ENCODE results near the gene CAB39.

CAB39 gene

GRCh38 chr2:230809677-230810251 lies 97.1 kb downstream of the CAB39 start:
- no peak overlapping the region for H2AFZ ChIP-seq (ENCODE audit: low read depth, low read length)
- peaks cover 28% of the 10 kb centered on the region for H3K36me3 ChIP-seq (ENCODE audit: insufficient read depth, low read length)
- H3K27me3 ChIP-seq (ENCODE audit: insufficient read depth, low read length), result no peaks in the 10 kb centered on the region
- H3K4me3 ChIP-seq (ENCODE audit: low read length), result no peak overlapping the region
- H3K4me1 ChIP-seq (ENCODE audit: insufficient read depth, low read length), result no peaks in the 10 kb centered on the region
- H3K9me3 ChIP-seq (ENCODE audit: low read length), result no peaks in the 10 kb centered on the region

DNA sequence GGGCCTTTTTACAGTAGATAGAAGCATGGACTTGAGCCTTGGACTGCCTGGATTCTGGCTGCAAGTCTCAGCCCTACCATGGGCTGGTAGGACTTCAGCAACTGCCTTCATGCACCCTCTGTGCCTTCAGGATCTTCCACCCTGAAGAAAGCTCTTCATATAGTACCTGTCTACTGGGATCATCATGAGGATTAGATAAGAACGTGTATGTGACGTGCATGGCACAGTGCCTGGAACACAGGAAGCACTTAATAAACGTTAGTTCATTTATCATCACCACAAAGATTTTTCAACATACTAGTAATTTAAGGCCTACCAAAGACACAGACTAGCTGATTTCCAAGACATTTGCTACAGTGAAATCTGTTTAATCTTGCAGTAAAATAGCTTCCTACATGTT lies 98.9 kb downstream of the CAB39 start:
- H2AFZ ChIP-seq (ENCODE audit: low read depth, low read length), result no peak overlapping the region
- H3K4me3 ChIP-seq (ENCODE audit: low read length), result no peak overlapping the region
- no peaks in the 10 kb centered on the region for H3K4me1 ChIP-seq (ENCODE audit: insufficient read depth, low read length)
- no peaks in the 10 kb centered on the region for H3K9me3 ChIP-seq (ENCODE audit: low read length)
- H3K36me3 ChIP-seq (ENCODE audit: insufficient read depth, low read length), result peaks cover 25% of the 10 kb centered on the region
- no peaks in the 10 kb centered on the region for H3K27me3 ChIP-seq (ENCODE audit: insufficient read depth, low read length)

- Histone ChIP-seq H3K4me3 (ENCODE audit: low read length) (no peak overlapping the region), H3K36me3 (ENCODE audit: insufficient read depth, low read length) (peaks cover 29% of the 10 kb centered on the region), H2AFZ (ENCODE audit: low read depth, low read length) (no peak overlapping the region), H3K9me3 (ENCODE audit: low read length) (no peaks in the 10 kb centered on the region), H3K27me3 (ENCODE audit: insufficient read depth, low read length) (no peaks in the 10 kb centered on the region), H3K4me1 (ENCODE audit: insufficient read depth, low read length) (no peaks in the 10 kb centered on the region)
These were observed 99.4 kb downstream of the CAB39 start for GRCh38 chr2:230812033-230812432.

DNA sequence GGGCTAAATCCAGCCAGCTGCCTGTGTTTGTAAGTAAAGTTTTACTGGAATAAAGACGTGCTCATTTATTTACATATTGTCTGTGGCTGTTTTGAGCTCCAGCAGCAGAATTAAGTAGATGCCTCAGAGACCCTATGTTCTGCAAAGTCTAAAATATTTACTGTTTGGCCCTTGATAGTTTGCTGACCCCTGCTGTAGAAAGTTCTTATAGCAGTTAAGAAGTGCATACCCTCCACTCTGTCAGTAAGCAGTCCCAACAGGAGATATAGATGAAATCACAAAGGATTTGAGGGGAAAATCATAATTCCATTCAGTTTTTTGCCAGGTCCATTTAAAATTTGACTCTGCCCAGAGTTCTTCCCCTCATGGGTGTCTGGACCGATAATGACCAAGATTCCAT lies 102.0 kb downstream of the CAB39 start:
- Histone ChIP-seq H3K9me3 (ENCODE audit: low read length) (no peaks in the 10 kb centered on the region), H3K36me3 (ENCODE audit: insufficient read depth, low read length) (peaks cover 43% of the 10 kb centered on the region), H3K4me3 (ENCODE audit: low read length) (no peak overlapping the region), H3K4me1 (ENCODE audit: insufficient read depth, low read length) (no peaks in the 10 kb centered on the region), H2AFZ (ENCODE audit: low read depth, low read length) (no peak overlapping the region), H3K27me3 (ENCODE audit: insufficient read depth, low read length) (no peaks in the 10 kb centered on the region)

- H3K27me3 ChIP-seq (ENCODE audit: insufficient read depth, low read length), result no peaks in the 10 kb centered on the region
- H3K9me3 ChIP-seq (ENCODE audit: low read length), result no peaks in the 10 kb centered on the region
- H3K4me1 ChIP-seq (ENCODE audit: insufficient read depth, low read length), result no peaks in the 10 kb centered on the region
- no peak overlapping the region for H2AFZ ChIP-seq (ENCODE audit: low read depth, low read length)
- peaks cover 43% of the 10 kb centered on the region for H3K36me3 ChIP-seq (ENCODE audit: insufficient read depth, low read length)
- no peak overlapping the region for H3K4me3 ChIP-seq (ENCODE audit: low read length)
These were observed 102.4 kb downstream of the CAB39 start for GRCh38 chr2:230815088-230815487.

- Histone ChIP-seq H3K36me3 (ENCODE audit: insufficient read depth, low read length) (peaks cover 29% of the 10 kb centered on the region), H3K9me3 (ENCODE audit: low read length) (no peaks in the 10 kb centered on the region)
These were observed 104.1 kb downstream of the CAB39 start for GRCh38 chr2:230816735-230817134.

GRCh38 chr2:230819433-230819832 lies 106.8 kb downstream of the CAB39 start:
- Histone ChIP-seq H3K27me3 (ENCODE audit: insufficient read depth, low read length) (no peaks in the 10 kb centered on the region), H3K4me1 (ENCODE audit: insufficient read depth, low read length) (no peaks in the 10 kb centered on the region), H3K36me3 (ENCODE audit: insufficient read depth, low read length) (peaks cover 19% of the 10 kb centered on the region), H2AFZ (ENCODE audit: low read depth, low read length) (no peak overlapping the region), H3K9me3 (ENCODE audit: low read length) (no peaks in the 10 kb centered on the region), H3K4me3 (ENCODE audit: low read length) (no peak overlapping the region)

More at GRCh38 chr2:230816735-230817134, 104.1 kb downstream of the CAB39 start:
- H3K4me1 ChIP-seq (ENCODE audit: insufficient read depth, low read length), result no peaks in the 10 kb centered on the region
- no peak overlapping the region for H2AFZ ChIP-seq (ENCODE audit: low read depth, low read length)
- no peaks in the 10 kb centered on the region for H3K27me3 ChIP-seq (ENCODE audit: insufficient read depth, low read length)
- H3K4me3 ChIP-seq (ENCODE audit: low read length), result no peak overlapping the region

DNA sequence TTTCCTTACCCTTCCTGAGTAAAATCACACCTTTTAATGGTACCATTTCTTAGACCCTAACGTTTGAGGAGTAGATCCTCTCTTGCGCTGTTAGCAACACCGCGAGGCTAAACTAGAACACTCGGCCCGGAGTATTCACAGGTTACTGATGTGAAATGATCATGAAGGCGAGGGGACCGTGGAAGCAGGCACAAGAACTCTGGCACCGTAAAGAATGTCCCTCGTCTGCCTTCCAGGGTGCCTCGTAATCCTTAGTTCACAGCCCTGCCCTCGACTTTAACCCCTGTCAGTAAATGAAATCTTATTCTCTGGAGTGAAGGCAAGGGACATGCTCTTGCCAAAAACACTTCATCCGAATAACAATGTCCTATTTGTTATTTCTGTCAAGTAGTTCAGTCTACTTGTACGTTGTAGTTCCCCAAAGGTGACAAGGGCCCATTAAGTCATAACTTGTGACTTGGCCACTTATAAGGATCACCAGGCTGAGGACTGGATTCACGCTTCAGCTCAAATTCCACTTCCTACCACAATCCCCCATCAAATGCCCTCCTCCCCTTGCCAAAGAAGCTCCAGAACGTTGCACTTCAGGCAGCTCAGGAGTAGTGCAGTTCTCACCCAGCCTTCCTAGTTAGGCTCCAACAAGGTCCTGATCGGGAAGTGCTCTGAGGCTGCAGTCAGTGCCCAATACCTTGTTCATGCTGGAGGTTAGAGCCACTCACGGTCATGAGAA lies 108.8 kb downstream of the CAB39 start:
- H2AFZ ChIP-seq (ENCODE audit: low read depth, low read length), result no peak overlapping the region
- no peak overlapping the region for H3K4me3 ChIP-seq (ENCODE audit: low read length)
- no peaks in the 10 kb centered on the region for H3K4me1 ChIP-seq (ENCODE audit: insufficient read depth, low read length)
- peaks cover 18% of the 10 kb centered on the region for H3K36me3 ChIP-seq (ENCODE audit: insufficient read depth, low read length)
- H3K27me3 ChIP-seq (ENCODE audit: insufficient read depth, low read length), result no peaks in the 10 kb centered on the region
- no peaks in the 10 kb centered on the region for H3K9me3 ChIP-seq (ENCODE audit: low read length)

GRCh38 chr2:230821991-230822520 lies 109.4 kb downstream of the CAB39 start:
- Histone ChIP-seq H3K4me1 (ENCODE audit: insufficient read depth, low read length) (no peaks in the 10 kb centered on the region), H3K4me3 (ENCODE audit: low read length) (no peak overlapping the region), H3K27me3 (ENCODE audit: insufficient read depth, low read length) (no peaks in the 10 kb centered on the region), H3K36me3 (ENCODE audit: insufficient read depth, low read length) (peaks cover 14% of the 10 kb centered on the region), H3K9me3 (ENCODE audit: low read length) (no peaks in the 10 kb centered on the region), H2AFZ (ENCODE audit: low read depth, low read length) (no peak overlapping the region)

- no peak overlapping the region for H2AFZ ChIP-seq (ENCODE audit: low read depth, low read length)
- no peaks in the 10 kb centered on the region for H3K9me3 ChIP-seq (ENCODE audit: low read length)
- no peaks in the 10 kb centered on the region for H3K27me3 ChIP-seq (ENCODE audit: insufficient read depth, low read length)
- H3K4me3 ChIP-seq (ENCODE audit: low read length), result no peak overlapping the region
- H3K4me1 ChIP-seq (ENCODE audit: insufficient read depth, low read length), result no peaks in the 10 kb centered on the region
- H3K36me3 ChIP-seq (ENCODE audit: insufficient read depth, low read length), result peaks cover 7% of the 10 kb centered on the region
These were observed 110.8 kb downstream of the CAB39 start for GRCh38 chr2:230823264-230823964.

DNA sequence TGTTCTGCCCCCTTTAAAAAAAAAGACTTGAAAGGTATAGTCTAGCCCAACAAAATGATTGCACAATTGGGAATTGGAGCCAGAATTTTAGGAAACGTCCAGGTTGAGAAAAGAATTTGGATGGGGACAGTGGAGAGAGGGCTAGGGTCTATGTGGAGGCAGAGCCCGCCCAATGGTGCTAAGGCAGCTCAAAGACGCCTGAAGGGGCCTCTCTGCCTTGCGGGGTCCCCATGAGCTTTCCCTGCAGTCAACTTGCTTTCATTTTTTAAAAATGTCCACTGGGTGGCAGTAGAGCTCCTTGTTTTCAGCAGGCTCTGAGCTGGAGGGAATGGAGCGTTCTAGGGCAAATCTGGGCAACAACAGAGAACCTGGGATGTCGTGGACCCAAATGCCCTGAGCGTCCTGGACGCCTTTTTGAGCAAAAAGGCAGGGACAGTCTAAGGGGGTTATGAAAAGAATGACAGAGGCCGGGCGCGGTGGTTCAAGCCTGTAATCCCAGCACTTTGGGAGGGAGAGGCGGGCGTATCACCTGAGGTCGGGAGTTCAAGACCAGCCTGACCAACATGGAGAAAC lies 111.8 kb downstream of the CAB39 start:
- Histone ChIP-seq H3K36me3 (ENCODE audit: insufficient read depth, low read length) (no peaks in the 10 kb centered on the region), H3K27me3 (ENCODE audit: insufficient read depth, low read length) (no peaks in the 10 kb centered on the region), H3K4me3 (ENCODE audit: low read length) (no peak overlapping the region), H3K9me3 (ENCODE audit: low read length) (peaks cover 4% of the 10 kb centered on the region), H2AFZ (ENCODE audit: low read depth, low read length) (no peak overlapping the region), H3K4me1 (ENCODE audit: insufficient read depth, low read length) (no peaks in the 10 kb centered on the region)

- Histone ChIP-seq H3K4me1 (ENCODE audit: insufficient read depth, low read length) (no peaks in the 10 kb centered on the region), H3K27me3 (ENCODE audit: insufficient read depth, low read length) (no peaks in the 10 kb centered on the region), H2AFZ (ENCODE audit: low read depth, low read length) (no peak overlapping the region)
These were observed 112.7 kb downstream of the CAB39 start for GRCh38 chr2:230825354-230825753.

DNA sequence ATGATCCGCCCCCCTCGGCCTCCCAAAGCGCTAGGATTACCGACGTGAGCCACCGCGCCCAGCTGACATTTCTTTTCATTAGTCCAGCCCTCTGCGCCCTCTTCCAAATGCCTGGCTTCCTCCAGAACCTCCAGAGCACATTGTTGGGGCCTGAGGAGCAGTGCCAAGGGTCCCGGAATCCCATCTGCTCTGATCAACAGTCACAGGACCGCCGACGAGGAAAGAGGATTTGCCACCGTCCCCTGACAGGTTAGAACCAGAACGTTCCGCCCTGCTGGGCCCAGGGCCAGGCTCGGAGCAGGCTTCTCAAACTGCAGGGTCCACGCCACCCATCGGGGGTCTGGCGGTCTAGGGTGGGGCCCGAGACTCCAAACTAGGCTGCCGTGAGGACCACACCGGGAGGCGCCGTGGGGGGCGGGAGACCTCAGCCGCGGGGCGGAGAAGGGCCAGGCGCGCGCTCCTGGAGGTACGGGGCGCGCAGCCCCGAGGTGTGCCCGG lies 115.2 kb downstream of the CAB39 start:
- H3K9me3 ChIP-seq (ENCODE audit: low read length), result peaks cover 10% of the 10 kb centered on the region
- H3K4me1 ChIP-seq (ENCODE audit: insufficient read depth, low read length), result no peaks in the 10 kb centered on the region
- no peaks in the 10 kb centered on the region for H3K27me3 ChIP-seq (ENCODE audit: insufficient read depth, low read length)
- H3K36me3 ChIP-seq (ENCODE audit: insufficient read depth, low read length), result no peaks in the 10 kb centered on the region
- no peak overlapping the region for H3K4me3 ChIP-seq (ENCODE audit: low read length)
- H2AFZ ChIP-seq (ENCODE audit: low read depth, low read length), result no peak overlapping the region

More at GRCh38 chr2:230825354-230825753, 112.7 kb downstream of the CAB39 start:
- no peak overlapping the region for H3K4me3 ChIP-seq (ENCODE audit: low read length)
- H3K36me3 ChIP-seq (ENCODE audit: insufficient read depth, low read length), result no peaks in the 10 kb centered on the region
- peaks cover 10% of the 10 kb centered on the region for H3K9me3 ChIP-seq (ENCODE audit: low read length)

Data from neuron (in vitro differentiated cells).